Neural progenitor cell (in vitro differentiated cells): ENCODE data around the gene SNAI3.

Experiments
- EZH2 ChIP-seq: fragments of 200-600 bp; sonication (generic); IDR thresholded peaks from 2 replicates; pipeline ENCODE4 v1.6.1; 2017; ENCODE audit warnings: antibody characterized with exemption, mild to moderate bottlenecking, moderate library complexity
- EZH2phosphoT487 ChIP-seq: fragments of 200-600 bp; sonication (generic); IDR thresholded peaks from 2 replicates; pipeline ENCODE4 v1.6.1; 2017; ENCODE audit warnings: antibody characterized with exemption
- TF ChIP-seq, protein P1 (sequence below): fragments of 200-600 bp; sonication (generic); IDR thresholded peaks from 2 replicates; pipeline ENCODE4 v1.5.1; 2017; ENCODE audit warnings: antibody characterized with exemption, mild to moderate bottlenecking

DNA sequence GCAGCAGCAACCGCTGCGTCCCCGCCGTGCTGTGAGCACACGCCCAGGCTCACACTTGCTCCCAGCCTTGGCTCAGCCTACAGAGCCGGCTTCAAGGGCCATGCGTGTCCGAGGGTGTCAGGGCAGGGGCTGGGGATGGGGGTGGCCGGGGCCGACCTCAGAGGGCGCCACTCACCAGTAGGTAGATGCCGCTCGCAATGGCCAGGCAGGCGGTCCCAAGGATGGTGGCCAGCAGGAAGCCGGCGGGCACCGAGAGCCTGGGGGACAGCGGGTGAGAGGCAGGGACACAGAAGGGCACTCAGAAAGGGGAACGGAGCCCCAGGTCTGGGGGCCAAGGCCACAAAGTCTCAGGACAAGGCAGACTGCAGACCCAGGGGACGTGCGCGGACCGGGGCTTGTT, 40.4 kb downstream of the SNAI3 start:
- TF ChIP-seq, protein P1, sequence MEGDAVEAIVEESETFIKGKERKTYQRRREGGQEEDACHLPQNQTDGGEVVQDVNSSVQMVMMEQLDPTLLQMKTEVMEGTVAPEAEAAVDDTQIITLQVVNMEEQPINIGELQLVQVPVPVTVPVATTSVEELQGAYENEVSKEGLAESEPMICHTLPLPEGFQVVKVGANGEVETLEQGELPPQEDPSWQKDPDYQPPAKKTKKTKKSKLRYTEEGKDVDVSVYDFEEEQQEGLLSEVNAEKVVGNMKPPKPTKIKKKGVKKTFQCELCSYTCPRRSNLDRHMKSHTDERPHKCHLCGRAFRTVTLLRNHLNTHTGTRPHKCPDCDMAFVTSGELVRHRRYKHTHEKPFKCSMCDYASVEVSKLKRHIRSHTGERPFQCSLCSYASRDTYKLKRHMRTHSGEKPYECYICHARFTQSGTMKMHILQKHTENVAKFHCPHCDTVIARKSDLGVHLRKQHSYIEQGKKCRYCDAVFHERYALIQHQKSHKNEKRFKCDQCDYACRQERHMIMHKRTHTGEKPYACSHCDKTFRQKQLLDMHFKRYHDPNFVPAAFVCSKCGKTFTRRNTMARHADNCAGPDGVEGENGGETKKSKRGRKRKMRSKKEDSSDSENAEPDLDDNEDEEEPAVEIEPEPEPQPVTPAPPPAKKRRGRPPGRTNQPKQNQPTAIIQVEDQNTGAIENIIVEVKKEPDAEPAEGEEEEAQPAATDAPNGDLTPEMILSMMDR, result no peak
- no peak for TF ChIP-seq EZH2
- TF ChIP-seq EZH2phosphoT487, result no peak
